OCI-LY1 (cell line): ENCODE results near the gene KRTAP4-1.

Experiments
- CTCF ChIP-seq: fragments of 200-600 bp; sonication (generic), shearing (Covaris generic); IDR thresholded peaks from 2 replicates; pipeline ENCODE4 v1.5.1; 2017; ENCODE audit warnings: mild to moderate bottlenecking, antibody characterized with exemption, low read length, moderate library complexity, mixed read lengths
- EZH2 ChIP-seq: fragments of 200-600 bp; sonication (generic), shearing (Covaris generic); IDR thresholded peaks from 2 replicates; pipeline ENCODE4 v1.8.0; 2017; ENCODE audit warnings: borderline replicate concordance, mixed run types, mild to moderate bottlenecking, antibody characterized with exemption, low read length, moderate library complexity, mixed read lengths

- TF ChIP-seq CTCF = no peak
- no peak for TF ChIP-seq EZH2
These were observed 6.4 kb downstream of the KRTAP4-1 start for GRCh38 chr17:41178341-41178740.
